ENCODE results near the gene ZNF716.
"Not testable (repeated sequence)": the region's sequence is repeated elsewhere in the genome, so short reads cannot be mapped to it uniquely, and the experiment has no call there.

ZNF716 gene

GRCh38 chr7:57449904-57450303 is at the start of gene ZNF716:
ZNF716 (plus strand) TSS chr7:57450177; CDS start chr7:57450289, 112 bp downstream.
- no peak for DNase-seq

DNA sequence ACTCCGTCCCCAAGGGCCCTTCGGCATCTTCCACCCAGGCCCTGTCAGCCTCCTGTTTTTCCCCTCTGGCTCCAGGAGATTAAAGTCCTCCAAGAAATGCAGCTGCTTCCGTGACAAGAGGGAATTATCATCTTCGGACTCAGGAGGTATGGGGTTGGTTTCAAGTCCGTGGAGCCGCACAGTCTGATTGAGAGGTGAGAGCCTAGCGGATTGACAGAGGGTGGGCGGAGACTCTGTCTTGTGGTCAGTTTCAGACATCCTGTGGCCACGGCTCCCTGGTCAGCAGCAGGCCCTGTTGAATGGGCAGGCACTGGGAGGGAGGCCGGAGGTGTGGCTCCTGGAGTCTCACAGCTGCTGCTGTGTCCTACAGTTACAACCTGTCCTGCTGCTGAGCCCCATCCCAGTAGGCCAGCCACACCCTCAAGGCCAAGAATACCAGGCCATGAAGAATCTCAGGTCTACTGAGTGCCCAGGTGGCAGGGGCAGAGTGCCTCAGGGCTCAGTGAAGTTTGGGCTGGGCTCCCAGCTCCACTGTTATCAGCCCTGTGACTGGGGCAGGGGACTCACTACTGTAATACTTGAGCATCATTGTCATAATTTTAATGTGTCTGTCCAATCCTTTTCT is 49.3 kb upstream of the ZNF716 start:
- no peak for DNase-seq

DNA sequence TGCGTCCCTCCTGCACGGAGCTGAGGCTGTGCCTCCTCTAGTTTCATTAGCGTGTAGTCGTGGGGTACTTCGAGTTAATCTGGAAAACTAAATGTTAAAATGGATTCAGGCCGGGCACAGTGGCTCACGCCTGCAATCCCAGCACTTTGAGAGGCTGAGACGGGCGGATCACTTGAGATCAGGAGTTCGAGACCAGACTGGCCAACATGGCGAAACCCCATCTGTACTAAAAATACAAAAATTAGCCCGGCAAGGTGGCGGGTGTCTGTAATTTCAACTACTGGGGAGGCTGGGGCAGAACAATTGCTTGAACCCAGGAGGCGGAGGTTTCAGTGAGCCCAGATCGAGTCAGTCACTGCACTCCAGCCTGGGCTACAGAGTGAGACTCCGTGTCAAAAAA is 46.9 kb upstream of the ZNF716 start:
- not testable (repeated sequence) for DNase-seq

- DNase-seq, result peak; percentile 66 to 87
Measured at GRCh38 chr7:57403601-57404342, 46.2 kb upstream of the ZNF716 start.

GRCh38 chr7:57404343-57404966 is 45.5 kb upstream of the ZNF716 start:
- peak; percentile 75 to 90 for DNase-seq

DNA sequence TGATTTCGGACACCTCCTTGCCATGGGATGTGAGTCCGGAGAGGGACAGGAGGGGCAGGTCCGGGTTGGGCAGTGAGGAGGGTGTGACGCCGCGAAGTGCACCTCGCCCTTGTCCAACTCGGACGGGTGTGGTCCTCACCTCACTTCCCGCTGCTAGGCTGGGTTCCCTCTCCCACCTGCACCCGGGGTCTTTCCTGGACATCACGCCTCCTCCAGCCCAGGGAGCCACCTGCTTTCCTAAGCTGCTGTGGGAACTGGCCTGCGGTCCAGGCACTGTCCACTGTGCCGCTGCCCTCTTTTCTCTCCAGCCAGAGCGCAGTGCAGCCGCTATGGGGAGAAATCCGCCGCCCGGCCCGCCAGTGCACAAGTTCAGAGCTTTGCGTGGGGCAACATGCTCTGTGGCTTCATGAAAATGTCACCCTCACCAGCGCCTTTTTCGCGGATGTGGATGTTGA is 45.0 kb upstream of the ZNF716 start:
- DNase-seq, result no peak

GRCh38 chr7:57407125-57407524 is 42.9 kb upstream of the ZNF716 start:
- no peak for DNase-seq

DNA sequence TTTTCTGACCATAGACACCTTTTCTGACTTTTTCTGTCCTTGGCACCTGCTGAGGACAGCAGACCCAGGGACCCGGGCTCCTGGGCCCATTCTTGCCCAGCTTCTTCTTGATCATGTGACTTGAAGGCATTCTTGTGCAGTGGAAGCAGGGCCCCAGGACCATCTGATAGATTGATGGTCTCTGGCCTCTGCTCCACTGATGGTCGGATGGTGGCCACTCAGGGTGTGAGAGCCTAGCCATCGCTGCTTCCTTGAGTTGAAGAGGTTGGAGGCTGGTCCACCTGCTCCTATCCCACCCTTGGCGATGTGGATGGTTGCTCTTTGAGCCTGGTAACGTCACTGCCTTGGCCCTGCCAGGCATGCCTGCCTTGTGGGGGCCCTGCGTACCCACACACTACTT is 37.8 kb upstream of the ZNF716 start:
- DNase-seq, result no peak

DNA sequence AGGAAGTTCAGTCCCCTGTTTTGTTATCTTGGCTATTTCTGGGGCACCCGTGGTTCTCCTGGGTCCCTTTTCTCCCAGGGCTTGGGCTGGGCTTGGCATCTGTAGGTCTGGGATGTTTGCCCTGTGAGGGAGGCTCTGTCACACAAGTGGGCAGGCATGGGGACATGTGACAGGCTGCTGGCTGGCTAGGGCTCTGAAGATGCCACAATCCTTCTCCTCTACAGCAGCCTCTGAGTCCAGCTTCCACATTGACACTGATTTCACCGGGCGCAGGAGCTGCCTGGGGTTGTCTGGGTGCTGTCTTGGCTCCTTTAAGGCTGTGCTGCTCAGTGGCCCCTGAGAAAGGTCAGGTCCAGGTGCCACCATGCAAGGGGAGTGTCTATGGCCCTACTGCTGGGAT is 37.4 kb upstream of the ZNF716 start:
- DNase-seq, result no peak

GRCh38 chr7:57413529-57414398 is 36.2 kb upstream of the ZNF716 start:
- no peak for DNase-seq

GRCh38 chr7:57414415-57414814 is 35.6 kb upstream of the ZNF716 start:
- DNase-seq, result no peak

- no peak for DNase-seq
Measured at GRCh38 chr7:57414852-57415251, 35.1 kb upstream of the ZNF716 start.

- DNase-seq, result no peak
Measured at GRCh38 chr7:57415326-57415725, 34.7 kb upstream of the ZNF716 start.

- no peak for DNase-seq
Measured at GRCh38 chr7:57415730-57416129, 34.2 kb upstream of the ZNF716 start.

GRCh38 chr7:57416601-57417358 is 33.2 kb upstream of the ZNF716 start:
- DNase-seq, result no peak

- no peak for DNase-seq
Measured at GRCh38 chr7:57417736-57418135, 32.2 kb upstream of the ZNF716 start.

- no peak for DNase-seq
Measured at GRCh38 chr7:57423768-57424167, 26.2 kb upstream of the ZNF716 start.

GRCh38 chr7:57424515-57425238 is 25.3 kb upstream of the ZNF716 start:
- no peak for DNase-seq

DNA sequence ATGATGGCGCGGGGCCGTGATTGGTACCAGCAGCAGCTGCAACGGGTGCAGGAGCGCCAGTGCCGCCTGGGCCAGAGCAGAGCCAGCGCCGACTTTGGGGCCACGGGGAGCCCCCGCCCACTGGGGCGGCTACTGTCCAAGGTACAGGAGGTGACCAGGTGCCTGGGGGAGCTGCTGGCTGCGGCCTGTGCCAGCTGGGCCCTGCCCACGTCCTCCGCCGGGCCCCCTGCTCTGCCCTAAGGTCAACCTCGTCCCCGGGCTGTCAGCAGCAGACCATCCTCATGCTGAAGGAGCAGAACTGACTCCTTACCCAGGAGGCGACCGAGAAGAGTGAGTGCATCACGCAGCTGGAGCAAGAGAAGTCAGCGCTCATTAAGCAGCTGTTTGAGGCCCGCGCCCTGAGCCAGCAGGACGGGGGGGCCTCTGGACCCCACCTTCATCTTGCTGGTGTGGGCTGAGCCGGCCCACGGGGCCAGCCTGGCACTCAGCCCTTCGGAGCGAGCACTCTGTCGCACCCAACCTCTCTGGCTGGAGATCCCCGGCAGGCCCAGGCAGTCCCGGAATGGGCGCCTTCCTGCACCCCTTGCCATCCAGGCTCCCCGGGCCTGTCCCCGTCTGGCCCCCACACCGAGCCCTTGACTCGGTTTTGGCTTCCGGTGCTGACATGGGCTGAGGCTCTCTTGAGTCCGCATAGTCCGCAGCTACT is 24.6 kb upstream of the ZNF716 start:
- no peak for DNase-seq

DNA sequence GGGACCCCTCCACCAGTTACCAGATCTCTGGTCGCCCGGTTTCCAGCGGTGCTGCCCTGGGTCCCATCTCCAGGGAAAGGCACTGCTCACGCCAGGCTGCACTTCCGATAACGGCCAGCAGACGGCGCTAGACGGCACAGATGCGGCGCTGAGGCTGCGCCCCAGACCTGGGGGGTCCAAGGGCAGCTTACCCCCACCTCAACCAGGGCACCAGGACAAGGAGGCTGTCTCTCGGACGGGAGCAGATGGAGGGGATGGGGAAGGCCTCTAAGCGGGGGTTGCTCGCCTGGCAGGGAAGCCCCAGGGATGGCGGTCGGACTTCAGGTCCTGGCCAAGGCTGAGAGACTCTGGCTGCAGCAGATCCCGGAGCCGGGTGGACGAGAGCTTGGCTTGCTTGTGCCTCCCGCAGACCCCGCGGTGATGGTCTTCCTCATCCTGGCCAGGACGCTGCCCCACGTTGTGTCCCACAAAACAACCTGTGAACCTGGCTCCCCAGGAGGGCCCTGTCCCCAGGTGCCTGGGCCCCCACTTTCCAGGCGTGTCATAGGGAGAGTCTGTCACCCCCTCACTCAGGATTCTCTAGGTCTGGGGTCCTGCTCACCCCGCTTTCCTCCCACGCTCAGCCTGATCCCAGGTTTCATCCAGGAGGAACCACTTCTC is 23.9 kb upstream of the ZNF716 start:
- no peak for DNase-seq

Data from SW 1271 (cell line).